Type B pancreatic cell (in vitro differentiated cells): ENCODE data around the gene HNF4A. TPM values are rescaled to one million over a fixed set of nuclear protein-coding genes. Genes with fewer than 3 reads are reported as not detected.

Source experiments
- DNase-seq: peaks from one replicate; pipeline ENCODE4 v3.0.0; 2021; ENCODE audit warnings: mixed read lengths; ENCODE audit not compliant: unreplicated experiment; ENCODE audit errors: extremely low spot score
- H3K27ac Mint-ChIP-seq: 2 replicates; pipeline ENCODE4 v1.8.0; 2021; ENCODE audit warnings: mild to moderate bottlenecking, mixed read lengths
- H3K27me3 Mint-ChIP-seq: 2 replicates; pipeline ENCODE4 v1.8.0; 2021; ENCODE audit warnings: mixed read lengths
- H3K36me3 Mint-ChIP-seq: 2 replicates; pipeline ENCODE4 v1.8.0; 2021; ENCODE audit warnings: mixed read lengths
- H3K4me1 Mint-ChIP-seq: one replicate; pipeline ENCODE4 v1.8.0; 2021; ENCODE audit warnings: mixed read lengths; ENCODE audit not compliant: unreplicated experiment
- H3K4me3 Mint-ChIP-seq: 2 replicates; pipeline ENCODE4 v1.8.0; 2021; ENCODE audit warnings: mild to moderate bottlenecking, mixed read lengths
- H3K9me3 Mint-ChIP-seq: 2 replicates; pipeline ENCODE4 v1.8.0; 2021; ENCODE audit warnings: mixed read lengths
- total RNA-seq: library from RNA; stranded (reverse); gene quantifications from 2 replicates; pipeline ENCODE4 v1.2.1, GENCODE V29; 2021; ENCODE audit warnings: low replicate concordance
- TF ChIP-seq, protein P1 (sequence below): fragments of 200-600 bp; sonication (generic); conservative IDR thresholded peaks from 2 replicates; pipeline ENCODE4 v1.5.0; 2021; ENCODE audit warnings: antibody characterized with exemption, mild to moderate bottlenecking

The HNF4A gene
- total RNA-seq, 1 donor from 2014 or later: 19.9 TPM

GRCh38 chr20:44459271-44459670 is 103.8 kb downstream of the HNF4A start:
- Mint-ChIP-seq H3K4me1 (no peaks in the 10 kb centered on the region), H3K9me3 (no peaks in the 10 kb centered on the region), H3K27me3 (no peaks in the 10 kb centered on the region), H3K27ac (no peak overlapping the region), H3K36me3 (no peaks in the 10 kb centered on the region), H3K4me3 (no peak overlapping the region)
- TF ChIP-seq, protein P1, sequence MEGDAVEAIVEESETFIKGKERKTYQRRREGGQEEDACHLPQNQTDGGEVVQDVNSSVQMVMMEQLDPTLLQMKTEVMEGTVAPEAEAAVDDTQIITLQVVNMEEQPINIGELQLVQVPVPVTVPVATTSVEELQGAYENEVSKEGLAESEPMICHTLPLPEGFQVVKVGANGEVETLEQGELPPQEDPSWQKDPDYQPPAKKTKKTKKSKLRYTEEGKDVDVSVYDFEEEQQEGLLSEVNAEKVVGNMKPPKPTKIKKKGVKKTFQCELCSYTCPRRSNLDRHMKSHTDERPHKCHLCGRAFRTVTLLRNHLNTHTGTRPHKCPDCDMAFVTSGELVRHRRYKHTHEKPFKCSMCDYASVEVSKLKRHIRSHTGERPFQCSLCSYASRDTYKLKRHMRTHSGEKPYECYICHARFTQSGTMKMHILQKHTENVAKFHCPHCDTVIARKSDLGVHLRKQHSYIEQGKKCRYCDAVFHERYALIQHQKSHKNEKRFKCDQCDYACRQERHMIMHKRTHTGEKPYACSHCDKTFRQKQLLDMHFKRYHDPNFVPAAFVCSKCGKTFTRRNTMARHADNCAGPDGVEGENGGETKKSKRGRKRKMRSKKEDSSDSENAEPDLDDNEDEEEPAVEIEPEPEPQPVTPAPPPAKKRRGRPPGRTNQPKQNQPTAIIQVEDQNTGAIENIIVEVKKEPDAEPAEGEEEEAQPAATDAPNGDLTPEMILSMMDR: no peak
- no peak for DNase-seq

- Mint-ChIP-seq H3K27me3 (no peaks in the 10 kb centered on the region), H3K27ac (peak overlapping the region; percentile 28), H3K4me3 (no peak overlapping the region), H3K4me1 (no peaks in the 10 kb centered on the region), H3K36me3 (no peaks in the 10 kb centered on the region), H3K9me3 (no peaks in the 10 kb centered on the region)
- no peak for DNase-seq
- TF ChIP-seq, protein P1: peak; percentile 57
Measured at GRCh38 chr20:44460795-44461141, 105.3 kb downstream of the HNF4A start.

DNA sequence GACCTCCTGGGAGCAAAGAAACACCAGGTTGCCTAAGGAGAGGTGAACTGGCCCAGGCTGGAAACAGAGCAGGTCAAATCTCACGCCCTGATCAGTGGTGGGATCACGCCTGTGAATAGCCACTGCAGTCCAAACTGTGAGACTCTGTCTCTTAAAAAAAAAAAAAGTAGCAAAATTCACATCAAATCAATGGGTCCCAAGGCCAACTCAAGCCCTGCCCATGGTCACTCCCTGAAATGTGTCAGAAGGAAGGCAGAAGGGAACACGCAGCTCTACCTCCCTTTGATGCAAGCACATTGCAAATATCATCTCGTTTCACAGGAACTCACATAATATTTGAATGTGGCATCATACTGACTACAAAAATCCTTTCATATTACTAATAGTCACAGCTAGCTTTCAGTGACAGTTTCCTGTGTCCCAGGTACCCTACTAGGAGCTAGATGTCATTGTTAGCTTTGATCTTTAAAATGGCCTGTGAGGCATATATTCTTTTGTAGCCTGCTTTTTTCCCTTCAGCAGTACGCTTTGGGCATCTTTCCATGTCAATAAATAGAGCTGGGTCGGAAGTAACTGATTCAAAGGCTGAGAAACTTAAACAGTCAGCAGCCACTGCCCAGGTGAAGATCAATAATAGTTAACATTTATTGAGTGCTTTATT is 105.8 kb downstream of the HNF4A start:
- TF ChIP-seq, protein P1: no peak
- no peaks in the 10 kb centered on the region for H3K36me3 Mint-ChIP-seq
- peak overlapping the region; percentile 28 for H3K27ac Mint-ChIP-seq
- no peak for DNase-seq
- no peak overlapping the region for H3K4me3 Mint-ChIP-seq
- H3K27me3 Mint-ChIP-seq: no peaks in the 10 kb centered on the region
- no peaks in the 10 kb centered on the region for H3K4me1 Mint-ChIP-seq
- H3K9me3 Mint-ChIP-seq: no peaks in the 10 kb centered on the region

GRCh38 chr20:44461803-44462174 is 106.3 kb downstream of the HNF4A start:
- TF ChIP-seq, protein P1: no peak
- no peak overlapping the region for H3K27ac Mint-ChIP-seq
- no peaks in the 10 kb centered on the region for H3K36me3 Mint-ChIP-seq
- no peaks in the 10 kb centered on the region for H3K4me1 Mint-ChIP-seq
- no peak for DNase-seq
- H3K9me3 Mint-ChIP-seq: no peaks in the 10 kb centered on the region
- no peak overlapping the region for H3K4me3 Mint-ChIP-seq
- no peaks in the 10 kb centered on the region for H3K27me3 Mint-ChIP-seq

DNA sequence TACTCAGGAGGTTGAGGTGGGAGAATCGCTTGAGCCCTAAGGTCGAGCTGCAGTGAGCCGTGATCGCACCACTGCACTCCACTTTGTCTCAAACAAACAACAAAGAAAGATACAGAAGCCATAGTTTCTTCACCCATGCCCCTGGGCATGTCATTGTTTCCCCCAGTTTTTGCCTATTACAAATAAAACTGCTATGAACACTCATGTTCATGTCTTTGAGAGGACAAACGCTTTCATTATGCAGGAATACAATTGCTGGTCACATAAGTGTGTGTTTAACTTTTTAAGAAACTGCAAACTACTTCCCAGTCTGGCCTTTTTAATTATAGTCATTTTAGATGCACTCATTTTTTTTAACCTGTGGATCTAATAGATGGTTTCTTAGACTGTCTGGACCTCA is 108.0 kb downstream of the HNF4A start:
- no peak overlapping the region for H3K27ac Mint-ChIP-seq
- no peaks in the 10 kb centered on the region for H3K4me1 Mint-ChIP-seq
- H3K27me3 Mint-ChIP-seq: no peaks in the 10 kb centered on the region
- H3K9me3 Mint-ChIP-seq: no peaks in the 10 kb centered on the region
- H3K36me3 Mint-ChIP-seq: no peaks in the 10 kb centered on the region
- DNase-seq: no peak
- no peak overlapping the region for H3K4me3 Mint-ChIP-seq
- TF ChIP-seq, protein P1: no peak

DNA sequence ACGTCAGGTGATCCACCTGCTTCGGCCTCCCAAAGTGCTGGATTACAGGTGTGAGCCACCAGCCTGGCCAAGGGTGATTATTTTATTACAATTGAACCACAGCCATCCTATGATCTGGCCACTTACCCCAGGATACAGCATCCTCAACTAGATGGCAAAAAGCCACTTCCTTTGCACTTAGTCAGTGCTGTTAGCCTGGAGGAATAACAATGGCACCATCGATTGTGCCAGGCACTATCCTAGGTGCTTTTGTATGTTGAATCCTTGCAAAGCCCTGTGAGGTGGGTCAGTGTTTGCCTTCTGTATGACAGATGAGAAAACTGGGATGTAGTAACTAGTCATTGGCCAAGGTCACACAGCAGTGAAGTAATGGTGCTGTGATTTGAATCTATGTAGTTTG is 109.0 kb downstream of the HNF4A start:
- no peak overlapping the region for H3K27ac Mint-ChIP-seq
- H3K4me1 Mint-ChIP-seq: no peaks in the 10 kb centered on the region
- H3K36me3 Mint-ChIP-seq: no peaks in the 10 kb centered on the region
- no peak overlapping the region for H3K4me3 Mint-ChIP-seq
- TF ChIP-seq, protein P1: no peak
- no peaks in the 10 kb centered on the region for H3K9me3 Mint-ChIP-seq
- no peaks in the 10 kb centered on the region for H3K27me3 Mint-ChIP-seq
- DNase-seq: no peak
